H1 (cell line): ENCODE data around the gene BSND. TPM values are rescaled to one million over a fixed set of nuclear protein-coding genes. Genes with fewer than 3 reads are reported as not detected.

Source experiments
- CTCF ChIA-PET: fragments of 300-600 bp; sonication (Branson Sonifier 250); formaldehyde crosslinking; loops from one replicate; lab custom pipeline; 2021; ENCODE audit not compliant: partially characterized antibody; lab: Charles Lee
- POLR2A ChIA-PET: fragments of 300-600 bp; sonication (Branson Sonifier 250); formaldehyde crosslinking; loops from one replicate; lab custom pipeline; 2021; ENCODE audit warnings: inconsistent platforms; ENCODE audit not compliant: partially characterized antibody; lab: Charles Lee
- DNase-seq, 2 experiments: peaks; one replicate each; pipeline versions ENCODE4 v3.0.0 to v3.0.0-alpha.2; 2010 to 2022; ENCODE audit warnings: low spot score in 2 of 2, low read depth in 1 of 2, mixed read lengths in 1 of 2
- FAIRE-seq: peaks from 2 replicates; lab custom pipeline; 2011; peaks lifted over from hg19 to GRCh38; lab: Jason Lieb, UNC
- H2AFZ ChIP-seq: 2 replicates; pipeline ENCODE4 v1.8.1; 2012; ENCODE audit warnings: low read length, inconsistent platforms
- H2AK5ac ChIP-seq: 2 replicates; pipeline ENCODE4 v1.6.1; 2013; ENCODE audit warnings: low read depth, low read length
- H2BK120ac ChIP-seq: replicated peaks from 2 replicates; pipeline ENCODE3; 2013; ENCODE audit warnings: low read depth, low read length, inconsistent platforms
- H2BK12ac ChIP-seq: 2 replicates; pipeline ENCODE4 v1.6.1; 2013; ENCODE audit warnings: low read depth, low read length
- H2BK15ac ChIP-seq: 2 replicates; pipeline ENCODE4 v1.6.1; 2013; ENCODE audit warnings: low read length
- H2BK20ac ChIP-seq: 2 replicates; pipeline ENCODE4 v1.6.1; 2013; ENCODE audit warnings: low read length
- H2BK5ac ChIP-seq: 2 replicates; pipeline ENCODE4 v1.6.1; 2013; ENCODE audit warnings: low read depth, low read length
- H3K14ac ChIP-seq: 2 replicates; pipeline ENCODE4 v1.6.1; 2013; ENCODE audit warnings: inconsistent platforms; ENCODE audit not compliant: insufficient read length
- H3K18ac ChIP-seq: 2 replicates; pipeline ENCODE4 v1.6.1; 2013; ENCODE audit warnings: low read length; ENCODE audit errors: extremely low read depth
- H3K23ac ChIP-seq: 2 replicates; pipeline ENCODE4 v1.6.1; 2013; ENCODE audit warnings: inconsistent platforms; ENCODE audit not compliant: insufficient read length
- H3K23me2 ChIP-seq: 2 replicates; pipeline ENCODE4 v1.6.1; 2013; ENCODE audit warnings: low read depth, low read length
- H3K27ac ChIP-seq: 2 replicates; pipeline ENCODE4 v1.6.1; 2011; ENCODE audit warnings: low read depth, low read length, inconsistent platforms
- H3K27me3 ChIP-seq, 4 experiments: replicated peaks in 1 of 4; 1 replicate in 1 of 4; 2 replicates in 3 of 4; pipeline versions ENCODE4 v1.6.1 to v1.8.1; 2011 to 2013; ENCODE audit warnings: low read length in 3 of 4, mild to moderate bottlenecking in 3 of 4, inconsistent platforms in 2 of 4, mixed read lengths in 2 of 4, moderate library complexity in 1 of 4; ENCODE audit not compliant: control insufficient read depth in 3 of 4, insufficient read depth in 3 of 4; ENCODE audit errors: extremely low read depth in 1 of 4
- H3K36me3 ChIP-seq, 4 experiments: 2 replicates each; pipeline versions ENCODE4 v1.6.1 to v1.8.1; 2011 to 2013; ENCODE audit warnings: mild to moderate bottlenecking in 4 of 4, low read length in 3 of 4, moderate library complexity in 2 of 4, control low read depth in 1 of 4, inconsistent platforms in 1 of 4; ENCODE audit not compliant: insufficient read depth in 4 of 4, control insufficient read depth in 2 of 4
- H3K4ac ChIP-seq: replicated peaks from 2 replicates; pipeline ENCODE3; 2013; ENCODE audit warnings: low read length, low read depth, mixed read lengths, inconsistent platforms; ENCODE audit not compliant: insufficient read length
- H3K4me1 ChIP-seq, 4 experiments: replicated peaks in 1 of 4; 1 replicate in 1 of 4; 2 replicates in 3 of 4; pipeline versions ENCODE4 v1.6.1 to v1.8.1; 2011 to 2013; ENCODE audit warnings: low read length in 3 of 4, inconsistent platforms in 2 of 4, mixed read lengths in 1 of 4; ENCODE audit not compliant: insufficient read depth in 4 of 4, control insufficient read depth in 3 of 4
- H3K4me2 ChIP-seq, 2 experiments: 2 replicates each; pipeline versions ENCODE4 v1.6.1 to v1.8.1; 2011 to 2013; ENCODE audit warnings: low read depth in 2 of 2, low read length in 2 of 2, control low read depth in 1 of 2, inconsistent platforms in 1 of 2, mild to moderate bottlenecking in 1 of 2; ENCODE audit not compliant: insufficient read depth in 1 of 2
- H3K4me3 ChIP-seq, 4 experiments: fragments of 200-600, 300-600 bp in 1 of 4; sonication (generic), shearing (Covaris generic), sonication (Bioruptor Twin) in 1 of 4; 2 replicates each; pipeline versions ENCODE4 v1.5.1 to v1.8.1; 2011 to 2016; ENCODE audit warnings: low read length in 4 of 4, low read depth in 3 of 4, control low read depth in 2 of 4, inconsistent platforms in 2 of 4, mild to moderate bottlenecking in 2 of 4, mixed read lengths in 1 of 4, moderate library complexity in 1 of 4; ENCODE audit not compliant: insufficient read depth in 2 of 4; ENCODE audit errors: extremely low read depth in 1 of 4
- H3K56ac ChIP-seq: replicated peaks from 2 replicates; pipeline ENCODE3; 2013; ENCODE audit warnings: low read depth, mild to moderate bottlenecking, mixed read lengths, low read length, inconsistent platforms; ENCODE audit not compliant: insufficient read length
- H3K79me1 ChIP-seq: 2 replicates; pipeline ENCODE4 v1.6.1; 2013; ENCODE audit warnings: low read depth, low read length, control low read depth
- H3K79me2 ChIP-seq, 2 experiments: 2 replicates each; pipeline versions ENCODE4 v1.6.1 to v1.8.1; 2012 to 2013; ENCODE audit warnings: low read length in 2 of 2, mild to moderate bottlenecking in 2 of 2, inconsistent platforms in 1 of 2; ENCODE audit not compliant: insufficient read depth in 2 of 2, control insufficient read depth in 1 of 2
- H3K9ac ChIP-seq, 4 experiments: replicated peaks in 1 of 4; 1 replicate in 1 of 4; 2 replicates in 3 of 4; pipeline versions ENCODE4 v1.6.1 to v1.8.1; 2011 to 2013; ENCODE audit warnings: low read depth in 3 of 4, low read length in 3 of 4, control low read depth in 2 of 4, mild to moderate bottlenecking in 2 of 4, moderate library complexity in 2 of 4, inconsistent platforms in 1 of 4; ENCODE audit errors: extremely low read depth in 1 of 4
- H3K9me3 ChIP-seq, 2 experiments: 2 replicates each; pipeline versions ENCODE4 v1.6.1 to v1.8.1; 2012 to 2013; ENCODE audit warnings: mild to moderate bottlenecking in 2 of 2, moderate library complexity in 2 of 2, control low read depth in 1 of 2, inconsistent platforms in 1 of 2, low read depth in 1 of 2, low read length in 1 of 2, mixed read lengths in 1 of 2; ENCODE audit not compliant: insufficient read depth in 2 of 2
- H4K20me1 ChIP-seq, 2 experiments: replicated peaks in 1 of 2; 2 replicates each; pipeline versions ENCODE3 to v1.8.1; 2011 to 2013; ENCODE audit warnings: inconsistent platforms in 2 of 2, low read length in 2 of 2, mild to moderate bottlenecking in 1 of 2; ENCODE audit not compliant: insufficient read depth in 2 of 2, control insufficient read depth in 1 of 2
- H4K5ac ChIP-seq: 2 replicates; pipeline ENCODE4 v1.6.1; 2013; ENCODE audit warnings: low read length, low read depth, mixed read lengths, inconsistent platforms; ENCODE audit not compliant: insufficient read length
- H4K8ac ChIP-seq: 2 replicates; pipeline ENCODE4 v1.8.0; 2013; ENCODE audit warnings: mild to moderate bottlenecking, moderate library complexity, low read length, inconsistent platforms; ENCODE audit not compliant: insufficient read depth; ENCODE audit errors: extremely low read depth
- H4K91ac ChIP-seq: replicated peaks from 2 replicates; pipeline ENCODE3; 2013; ENCODE audit warnings: low read length, mixed read lengths, inconsistent platforms; ENCODE audit not compliant: insufficient read length
- BRCA1 ChIP-seq: IDR thresholded peaks from 2 replicates; pipeline ENCODE4 v1.6.1; 2012; ENCODE audit warnings: low read depth, low read length, improper control_type of control experiment
- CBX8 ChIP-seq: fragments of 300-800, 300-1000 bp; sonication (generic); IDR thresholded peaks from 2 replicates; pipeline ENCODE4 v1.7.1; 2016; ENCODE audit warnings: low read depth, low read length, borderline replicate concordance
- E2F6 ChIP-seq: IDR thresholded peaks from 2 replicates; pipeline ENCODE4 v1.6.1; 2012; ENCODE audit warnings: inconsistent platforms
- FOSL1 ChIP-seq: IDR thresholded peaks from 2 replicates; pipeline ENCODE4 v1.6.1; 2011; ENCODE audit warnings: mild to moderate bottlenecking, low read depth, low read length, moderate library complexity; ENCODE audit not compliant: insufficient read depth
- HDAC2 ChIP-seq, 2 experiments: fragments of 300-600 bp in 1 of 2; sonication (generic) in 1 of 2; IDR thresholded peaks; 2 replicates each; pipeline ENCODE4 v1.6.1; 2011 to 2012; ENCODE audit warnings: low read depth in 2 of 2, low read length in 2 of 2, mild to moderate bottlenecking in 2 of 2, moderate library complexity in 2 of 2, borderline replicate concordance in 1 of 2, inconsistent platforms in 1 of 2
- MAFK ChIP-seq: IDR thresholded peaks from 2 replicates; pipeline ENCODE4 v1.6.1; 2012; ENCODE audit warnings: low read depth, mild to moderate bottlenecking, improper control_type of control experiment, low read length
- POLR2A ChIP-seq, 2 experiments: IDR thresholded peaks; 1 replicate in 1 of 2; 2 replicates in 1 of 2; pipeline ENCODE4 v1.6.1; 2011; ENCODE audit warnings: low read depth in 2 of 2, low read length in 2 of 2, mild to moderate bottlenecking in 2 of 2; ENCODE audit errors: control extremely low read depth in 1 of 2
- RXRA ChIP-seq: IDR thresholded peaks from 2 replicates; pipeline ENCODE4 v1.6.1; 2011; ENCODE audit warnings: low read depth, mild to moderate bottlenecking, low read length, moderate library complexity; ENCODE audit not compliant: insufficient read depth
- SAP30 ChIP-seq: fragments of 300-600 bp; sonication (generic); IDR thresholded peaks from 2 replicates; pipeline ENCODE4 v1.7.1; 2012; ENCODE audit warnings: low read length, moderate library complexity, mild to moderate bottlenecking, inconsistent platforms; ENCODE audit not compliant: insufficient read depth, insufficient replicate concordance
- SIN3A ChIP-seq, 2 experiments: IDR thresholded peaks in 1 of 2; conservative IDR thresholded peaks in 1 of 2; 2 replicates each; pipeline ENCODE4 v1.6.1; 2011 to 2012; ENCODE audit warnings: low read length in 2 of 2, improper control_type of control experiment in 1 of 2, low read depth in 1 of 2, mild to moderate bottlenecking in 1 of 2
- SIRT6 ChIP-seq: IDR thresholded peaks from one replicate; pipeline ENCODE4 v1.7.1; 2012; ENCODE audit warnings: low read length, inconsistent platforms
- TAF1 ChIP-seq: IDR thresholded peaks from 2 replicates; pipeline ENCODE4 v1.6.1; 2011; ENCODE audit warnings: mild to moderate bottlenecking, low read depth, low read length
- TAF7 ChIP-seq: optimal IDR thresholded peaks from 2 replicates; pipeline ENCODE3; 2011; ENCODE audit warnings: low read depth, mild to moderate bottlenecking, inconsistent platforms, low read length, moderate library complexity, borderline replicate concordance
- YY1 ChIP-seq: IDR thresholded peaks from 2 replicates; pipeline ENCODE4 v1.6.1; 2011; ENCODE audit warnings: low read depth, mild to moderate bottlenecking, low read length
- WGBS, 2 experiments: shearing (Covaris generic) in 1 of 2; methylation state at CpG; one replicate each; pipeline versions ENCODE4 v1.1.6 to v1.1.7; 2013 to 2015; ENCODE audit warnings: low lambda C conversion rate in 2 of 2, mixed read lengths in 2 of 2, inconsistent platforms in 1 of 2, low coverage in 1 of 2, missing lambda C conversion rate in 1 of 2; ENCODE audit not compliant: insufficient replicate concordance in 2 of 2, insufficient coverage in 1 of 2, insufficient read length in 1 of 2; ENCODE audit errors: extremely low coverage in 1 of 2, missing lambda C conversion rate in 1 of 2; 5-methylcytosine and 5-hydroxymethylcytosine counted together
- polyA plus RNA-seq, 7 experiments: library from polyadenylated mRNA; depleted of rRNA in 3 of 7; stranded (reverse) in 5 of 7; unstranded in 2 of 7; fragments of >200 nt in 5 of 7; fragments of 200-250 nt in 2 of 7; gene quantifications; 1 replicate in 5 of 7; 2 replicates in 1 of 7; 4 replicates in 1 of 7; pipeline versions ENCODE4 v1.2.1 to v1.2.3, GENCODE V29; 2011 to 2013; ENCODE audit warnings: missing spikeins in 2 of 7, mixed read lengths in 2 of 7
- total RNA-seq: library from RNA; stranded (reverse); fragmentation: NEBNext Ultra II Directional; extraction: Animal tissue kit (Norgen Biotek cat#: 25700); gene quantifications from 2 replicates; pipeline ENCODE4 v1.2.1, GENCODE V29; 2021

Gene BSND
- total and polyA plus RNA-seq, 2 of the 8 experiments (the other 6 are each of a cell fraction or from before 2014, with no cell fraction given), result 0.43 to 0.68 TPM

- Histone ChIP-seq H2BK20ac (no peak overlapping the region), H3K4me1 (no peaks in the 10 kb centered on the region; a peak in 1 of 7 replicates), H3K36me3 (no peaks in the 10 kb centered on the region), H2BK5ac (no peak overlapping the region), H3K79me2 (no peaks in the 10 kb centered on the region), H3K23me2 (no peaks in the 10 kb centered on the region), H2BK15ac (no peak overlapping the region), H2BK120ac (no peak overlapping the region), H3K27ac (no peak overlapping the region), H3K56ac (no peak overlapping the region), H3K18ac (no peak overlapping the region), H3K23ac (no peak overlapping the region), H4K5ac (no peak overlapping the region), H2AFZ (no peak overlapping the region), H3K27me3 (peaks cover under 1 to 8% (median 7%) of the 10 kb centered on the region in 4 experiments), H3K4ac (no peak overlapping the region), H3K14ac (no peak overlapping the region), H4K91ac (no peak overlapping the region), H3K9me3 (no peaks in the 10 kb centered on the region), H3K4me3 (no peak overlapping the region), H4K20me1 (no peaks in the 10 kb centered on the region), H3K4me2 (no peak overlapping the region), H2AK5ac (no peak overlapping the region), H3K9ac (no peak overlapping the region), H2BK12ac (no peak overlapping the region; the same call in 1 of the 2 replicates), H4K8ac (no peak overlapping the region), H3K79me1 (no peaks in the 10 kb centered on the region)
- CTCF ChIA-PET, result interaction anchor here (0.6 to 4.9 kb wide), 8 partner anchors 8 to 88 kb away, joined by 3 to 50 read pairs (median 4); no protein-coding TSS in a partner anchor
- DNase-seq (no peak), FAIRE-seq (no peak)
- 63% methylated on average over 7 of the region's 7 CpGs; no CpG with 5 or more reads in 1 of the 2 experiments for WGBS, 2 experiments
- POLR2A ChIA-PET, result interaction anchor here (1.5 kb wide), 1 partner anchor 58 kb away, joined by 3 read pairs; no protein-coding TSS in a partner anchor
- no peak for TF ChIP-seq CBX8
- TF ChIP-seq SAP30, result no peak
- no peak for TF ChIP-seq YY1
- TF ChIP-seq SIN3A (conservative IDR thresholded peaks at IDR 0.05 in 1 of 2, IDR thresholded peaks at IDR 0.05 in 1 of 2; ENCODE audit: low read depth in 1 of 2, low read length in 2 of 2), result no peak
- TF ChIP-seq SIRT6, result no peak
- no peak for TF ChIP-seq FOSL1
- TF ChIP-seq BRCA1, result no peak
- no peak for TF ChIP-seq MAFK
- no peak for TF ChIP-seq TAF7
- TF ChIP-seq E2F6, result no peak
- TF ChIP-seq RXRA, result no peak
- TF ChIP-seq POLR2A (IDR thresholded peaks at IDR 0.05; ENCODE audit: control extremely low read depth in 1 of 2, low read depth in 2 of 2, low read length in 2 of 2), result no peak
- TF ChIP-seq HDAC2 (IDR thresholded peaks at IDR 0.05; ENCODE audit: borderline replicate concordance in 1 of 2, low read depth in 2 of 2, low read length in 2 of 2), result no peak
- TF ChIP-seq TAF1, result no peak
Observed at GRCh38 chr1:55033265-55033614, 34.5 kb downstream of the BSND start.
